Fibroblast of mammary gland (primary cell): ENCODE results near the gene GRAMD4.
"Not testable (repeated sequence)": the region's sequence is repeated elsewhere in the genome, so short reads cannot be mapped to it uniquely, and the experiment has no call there.

Experiments
- DNase-seq: peaks from one replicate; pipeline ENCODE4 v3.0.0-alpha.2; 2010; ENCODE audit warnings: low read depth
- H3K4me3 ChIP-seq: 2 replicates; pipeline ENCODE4 v1.5.1; 2011; ENCODE audit warnings: low read depth, mild to moderate bottlenecking, low read length, moderate library complexity; ENCODE audit not compliant: control insufficient read depth
- TF ChIP-seq, protein P1 (sequence below): conservative IDR thresholded peaks from 2 replicates; pipeline ENCODE4 v1.5.1; 2011; ENCODE audit warnings: low read depth, low read length, inconsistent platforms; ENCODE audit not compliant: control insufficient read depth, insufficient read depth

The GRAMD4 gene

GRCh38 chr22:46617986-46618647 lies 2.1 kb upstream of the GRAMD4 start:
- no peak overlapping the region for H3K4me3 ChIP-seq
- DNase-seq = no peak
- TF ChIP-seq, protein P1, sequence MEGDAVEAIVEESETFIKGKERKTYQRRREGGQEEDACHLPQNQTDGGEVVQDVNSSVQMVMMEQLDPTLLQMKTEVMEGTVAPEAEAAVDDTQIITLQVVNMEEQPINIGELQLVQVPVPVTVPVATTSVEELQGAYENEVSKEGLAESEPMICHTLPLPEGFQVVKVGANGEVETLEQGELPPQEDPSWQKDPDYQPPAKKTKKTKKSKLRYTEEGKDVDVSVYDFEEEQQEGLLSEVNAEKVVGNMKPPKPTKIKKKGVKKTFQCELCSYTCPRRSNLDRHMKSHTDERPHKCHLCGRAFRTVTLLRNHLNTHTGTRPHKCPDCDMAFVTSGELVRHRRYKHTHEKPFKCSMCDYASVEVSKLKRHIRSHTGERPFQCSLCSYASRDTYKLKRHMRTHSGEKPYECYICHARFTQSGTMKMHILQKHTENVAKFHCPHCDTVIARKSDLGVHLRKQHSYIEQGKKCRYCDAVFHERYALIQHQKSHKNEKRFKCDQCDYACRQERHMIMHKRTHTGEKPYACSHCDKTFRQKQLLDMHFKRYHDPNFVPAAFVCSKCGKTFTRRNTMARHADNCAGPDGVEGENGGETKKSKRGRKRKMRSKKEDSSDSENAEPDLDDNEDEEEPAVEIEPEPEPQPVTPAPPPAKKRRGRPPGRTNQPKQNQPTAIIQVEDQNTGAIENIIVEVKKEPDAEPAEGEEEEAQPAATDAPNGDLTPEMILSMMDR = no peak

- DNase-seq = no peak
- no peak overlapping the region for H3K4me3 ChIP-seq
- TF ChIP-seq, protein P1 = no peak
Measured at GRCh38 chr22:46618667-46619066, 1.5 kb upstream of the GRAMD4 start.

DNA sequence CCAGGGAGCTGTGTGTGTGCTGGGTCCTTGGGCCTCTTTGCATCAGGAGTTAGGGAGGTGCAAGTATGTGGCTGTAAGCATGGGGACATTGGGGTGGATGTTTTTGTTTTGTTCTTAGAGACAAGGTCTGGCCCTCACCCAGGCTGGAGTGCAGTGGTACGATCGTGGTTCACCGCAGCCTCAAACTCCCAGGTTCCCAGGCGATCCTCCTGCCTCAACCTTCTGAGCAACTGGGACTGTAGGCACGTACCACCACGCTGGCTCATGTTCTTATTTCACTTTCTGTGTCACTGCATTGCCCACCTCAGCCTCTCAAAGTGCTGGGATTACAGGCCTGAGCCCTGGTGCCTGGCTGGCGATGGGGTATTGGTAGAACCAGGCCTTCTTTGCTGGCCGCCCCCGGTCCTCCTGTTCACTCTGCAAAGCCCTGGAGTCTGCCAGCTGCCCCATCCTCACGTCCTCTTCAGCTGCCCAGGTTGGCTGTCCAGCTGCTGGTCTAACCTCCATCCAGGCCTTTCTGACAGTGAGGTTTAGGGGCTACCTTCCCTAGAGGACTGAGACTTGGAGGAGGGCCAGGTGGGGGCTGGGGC lies 851 bp upstream of the GRAMD4 start:
- TF ChIP-seq, protein P1 = no peak
- no peak overlapping the region for H3K4me3 ChIP-seq
- no peak for DNase-seq

DNA sequence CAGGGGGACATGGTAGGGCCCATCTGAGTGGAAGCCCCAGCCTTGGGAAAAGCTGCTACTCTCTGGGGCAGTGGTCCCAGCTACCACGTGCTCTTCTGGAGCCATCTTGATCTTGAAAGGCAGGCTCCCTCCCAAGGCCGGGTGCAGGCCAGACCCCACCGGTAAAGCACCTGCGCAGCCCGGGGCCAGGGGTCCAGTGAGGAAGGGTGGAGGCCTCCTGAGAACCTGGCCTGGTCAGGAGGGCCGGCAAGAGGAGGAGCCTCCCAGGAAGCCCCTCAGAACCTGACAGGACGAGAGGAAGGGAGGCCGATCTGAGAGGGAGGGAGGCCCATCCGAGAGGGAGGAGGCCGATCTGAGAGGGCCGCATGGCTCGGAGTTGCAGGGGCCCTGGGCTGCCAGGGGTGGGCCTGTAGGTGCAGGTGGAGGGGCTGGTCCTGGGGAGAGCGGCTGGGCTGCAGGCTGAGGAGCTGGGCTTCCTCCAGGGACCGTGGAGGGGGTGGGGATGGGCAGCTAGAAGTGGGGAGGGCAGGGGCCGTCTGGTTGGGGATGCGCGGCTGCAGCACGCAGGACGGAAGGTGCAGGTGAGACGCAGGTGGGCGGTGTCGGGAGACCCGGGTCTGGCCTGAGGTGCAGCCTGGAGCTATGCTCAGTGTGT lies 529 bp downstream of the GRAMD4 start:
- no peak for DNase-seq
- H3K4me3 ChIP-seq = no peak overlapping the region
- TF ChIP-seq, protein P1 = no peak

GRCh38 chr22:46621243-46621930 lies 1.2 kb downstream of the GRAMD4 start:
- not testable (repeated sequence) for H3K4me3 ChIP-seq, DNase-seq

- DNase-seq = no peak
- TF ChIP-seq, protein P1 = no peak
- no peak overlapping the region for H3K4me3 ChIP-seq
Measured at GRCh38 chr22:46622081-46622521, 1.9 kb downstream of the GRAMD4 start.
